ENCODE data around the gene FGB.

DNA sequence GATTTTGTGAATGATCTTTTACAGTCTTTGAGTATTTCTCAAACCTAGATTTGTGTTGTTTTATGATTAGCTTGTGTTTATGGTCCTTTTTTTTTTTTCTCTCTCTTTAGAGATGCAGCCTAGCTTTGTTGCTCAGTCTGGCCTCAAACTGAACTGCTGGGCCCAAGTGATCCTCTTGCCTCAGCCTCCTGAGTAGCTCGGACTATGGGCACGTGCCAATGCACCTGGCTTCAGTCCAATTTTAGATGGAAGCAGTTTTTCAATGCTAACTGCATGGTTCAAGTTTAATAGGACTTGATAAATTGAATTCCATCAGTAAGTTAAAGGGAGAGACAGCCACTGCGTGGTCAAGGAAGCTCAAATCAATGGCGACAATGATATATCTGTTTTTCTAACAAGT is 53.5 kb downstream of the FGB start:
- TF ChIP-seq, protein P1, sequence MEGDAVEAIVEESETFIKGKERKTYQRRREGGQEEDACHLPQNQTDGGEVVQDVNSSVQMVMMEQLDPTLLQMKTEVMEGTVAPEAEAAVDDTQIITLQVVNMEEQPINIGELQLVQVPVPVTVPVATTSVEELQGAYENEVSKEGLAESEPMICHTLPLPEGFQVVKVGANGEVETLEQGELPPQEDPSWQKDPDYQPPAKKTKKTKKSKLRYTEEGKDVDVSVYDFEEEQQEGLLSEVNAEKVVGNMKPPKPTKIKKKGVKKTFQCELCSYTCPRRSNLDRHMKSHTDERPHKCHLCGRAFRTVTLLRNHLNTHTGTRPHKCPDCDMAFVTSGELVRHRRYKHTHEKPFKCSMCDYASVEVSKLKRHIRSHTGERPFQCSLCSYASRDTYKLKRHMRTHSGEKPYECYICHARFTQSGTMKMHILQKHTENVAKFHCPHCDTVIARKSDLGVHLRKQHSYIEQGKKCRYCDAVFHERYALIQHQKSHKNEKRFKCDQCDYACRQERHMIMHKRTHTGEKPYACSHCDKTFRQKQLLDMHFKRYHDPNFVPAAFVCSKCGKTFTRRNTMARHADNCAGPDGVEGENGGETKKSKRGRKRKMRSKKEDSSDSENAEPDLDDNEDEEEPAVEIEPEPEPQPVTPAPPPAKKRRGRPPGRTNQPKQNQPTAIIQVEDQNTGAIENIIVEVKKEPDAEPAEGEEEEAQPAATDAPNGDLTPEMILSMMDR (IDR thresholded peaks at IDR 0.05) = no peak
- no peak for TF ChIP-seq ZFX (IDR thresholded peaks at IDR 0.05; ENCODE audit: borderline replicate concordance)
